Vagina (tissue), 2 donors: ENCODE results near the gene ADARB2. TPM values are rescaled to one million over a fixed set of nuclear protein-coding genes. Genes with fewer than 3 reads are reported as not detected.

Source experiments
- DNase-seq, 2 donors: peaks; one replicate each; pipeline ENCODE4 v3.0.0-alpha.2; 2017; ENCODE audit errors: extremely low spot score in 2 of 2
- H3K27ac ChIP-seq: fragments of 200-600 bp; sonication (generic); one replicate; pipeline ENCODE4 v1.5.1; 2019
- H3K27me3 ChIP-seq: fragments of 200-600 bp; sonication (generic); one replicate; pipeline ENCODE4 v1.5.1; 2019
- H3K36me3 ChIP-seq, 2 donors: fragments of 200-600 bp; sonication (generic); one replicate each; pipeline ENCODE4 v1.5.1; 2017 to 2019
- H3K4me1 ChIP-seq: fragments of 200-600 bp; sonication (generic); one replicate; pipeline ENCODE4 v1.5.1; 2019
- H3K4me3 ChIP-seq, 2 donors: fragments of 200-600 bp; sonication (generic); 1 replicate in 1 of 2; 2 replicates in 1 of 2; pipeline ENCODE4 v1.5.1; 2016 to 2019
- H3K9me3 ChIP-seq: fragments of 200-600 bp; sonication (generic); one replicate; pipeline ENCODE4 v1.5.1; 2019
- POLR2A ChIP-seq, 2 donors: fragments of 450-650 bp; IDR thresholded peaks; one replicate each; pipeline ENCODE4 v1.6.1; 2017; ENCODE audit warnings: antibody characterized with exemption in 2 of 2, mild to moderate bottlenecking in 2 of 2, moderate library complexity in 2 of 2
- POLR2AphosphoS5 ChIP-seq, 2 donors: sonication (generic); formaldehyde crosslinking; IDR thresholded peaks; one replicate each; pipeline ENCODE4 v1.9.0; 2017; ENCODE audit warnings: antibody characterized with exemption in 2 of 2, mild to moderate bottlenecking in 2 of 2, low read depth in 1 of 2; ENCODE audit not compliant: insufficient read depth in 1 of 2
- intact Hi-C: fragments of 100-400 bp; cut with DNase I; formaldehyde crosslinking; loops from one replicate; pipeline ENCODE4 v1.15.1; 2023
- total RNA-seq: library from RNA; depleted of rRNA; stranded (reverse); fragments of >200 nt; gene quantifications from one replicate; pipeline ENCODE4 v1.2.3, GENCODE V29; 2016
- TF ChIP-seq, protein P1 (sequence below), 3 experiments: fragments of 450-650 bp in 2 of 3; fragments of 200-600 bp in 1 of 3; sonication (generic) in 1 of 3; IDR thresholded peaks; one replicate each; pipeline ENCODE4 v1.5.1; 2017 to 2019; ENCODE audit warnings: antibody characterized with exemption in 3 of 3, mild to moderate bottlenecking in 2 of 3, moderate library complexity in 2 of 3

The ADARB2 gene
- total RNA-seq, 1 donor from 2014 or later, result 3.4 TPM

DNA sequence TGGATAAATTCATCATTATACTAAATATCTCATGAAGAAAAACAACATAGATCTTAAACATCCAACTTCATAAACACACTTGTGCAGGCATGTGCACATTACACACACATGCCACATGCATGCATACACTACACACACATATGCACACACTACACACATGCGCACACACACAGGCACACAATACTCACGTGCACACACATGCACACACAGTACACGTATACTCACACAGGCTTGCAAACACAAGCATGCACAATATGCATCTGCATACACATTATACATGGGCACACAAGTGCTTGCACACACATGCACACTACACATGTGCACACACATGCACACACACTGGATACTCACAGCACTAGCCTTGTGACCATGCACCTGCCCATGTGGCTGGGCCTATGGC lies 105.2 kb downstream of the ADARB2 start:
- Histone ChIP-seq H3K4me1 (no peaks in the 10 kb centered on the region), H3K4me3 (no peak overlapping the region), H3K27me3 (no peaks in the 10 kb centered on the region), H3K9me3 (no peaks in the 10 kb centered on the region), H3K27ac (no peak overlapping the region), H3K36me3 (no peaks in the 10 kb centered on the region)
- intact Hi-C loops, result no loop called here
- TF ChIP-seq POLR2A (IDR thresholded peaks at IDR 0.05) (no peak), POLR2AphosphoS5 (IDR thresholded peaks at IDR 0.05; ENCODE audit: insufficient read depth in 1 of 2, low read depth in 1 of 2) (no peak)
- TF ChIP-seq, protein P1, sequence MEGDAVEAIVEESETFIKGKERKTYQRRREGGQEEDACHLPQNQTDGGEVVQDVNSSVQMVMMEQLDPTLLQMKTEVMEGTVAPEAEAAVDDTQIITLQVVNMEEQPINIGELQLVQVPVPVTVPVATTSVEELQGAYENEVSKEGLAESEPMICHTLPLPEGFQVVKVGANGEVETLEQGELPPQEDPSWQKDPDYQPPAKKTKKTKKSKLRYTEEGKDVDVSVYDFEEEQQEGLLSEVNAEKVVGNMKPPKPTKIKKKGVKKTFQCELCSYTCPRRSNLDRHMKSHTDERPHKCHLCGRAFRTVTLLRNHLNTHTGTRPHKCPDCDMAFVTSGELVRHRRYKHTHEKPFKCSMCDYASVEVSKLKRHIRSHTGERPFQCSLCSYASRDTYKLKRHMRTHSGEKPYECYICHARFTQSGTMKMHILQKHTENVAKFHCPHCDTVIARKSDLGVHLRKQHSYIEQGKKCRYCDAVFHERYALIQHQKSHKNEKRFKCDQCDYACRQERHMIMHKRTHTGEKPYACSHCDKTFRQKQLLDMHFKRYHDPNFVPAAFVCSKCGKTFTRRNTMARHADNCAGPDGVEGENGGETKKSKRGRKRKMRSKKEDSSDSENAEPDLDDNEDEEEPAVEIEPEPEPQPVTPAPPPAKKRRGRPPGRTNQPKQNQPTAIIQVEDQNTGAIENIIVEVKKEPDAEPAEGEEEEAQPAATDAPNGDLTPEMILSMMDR (IDR thresholded peaks at IDR 0.05), result no peak
- no peak for DNase-seq

DNA sequence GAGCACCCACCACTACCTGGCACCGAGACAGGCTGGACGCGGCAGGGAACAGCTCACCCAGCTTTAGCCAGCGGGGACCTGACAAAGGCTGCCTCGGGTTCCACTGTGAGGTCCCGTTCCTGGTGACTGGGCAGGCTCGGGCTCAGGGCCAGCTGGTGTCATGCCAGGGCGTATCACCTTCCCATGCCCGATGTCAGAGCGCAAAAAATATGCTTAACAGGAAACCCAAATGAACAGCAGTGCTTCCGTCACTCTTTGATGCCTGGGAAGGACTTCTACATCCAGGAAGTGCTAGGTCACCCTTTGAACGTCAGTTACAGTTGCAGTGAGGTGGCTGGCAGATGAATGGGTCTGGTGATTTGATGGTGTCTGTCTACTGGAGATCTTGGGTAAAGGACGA lies 106.0 kb downstream of the ADARB2 start:
- intact Hi-C loops, result no loop called here
- Histone ChIP-seq H3K9me3 (no peaks in the 10 kb centered on the region), H3K36me3 (no peaks in the 10 kb centered on the region), H3K4me3 (no peak overlapping the region), H3K27me3 (no peaks in the 10 kb centered on the region), H3K27ac (no peak overlapping the region), H3K4me1 (no peaks in the 10 kb centered on the region)
- peak in 1 of 2 donors; percentile 34 for DNase-seq
- TF ChIP-seq POLR2AphosphoS5 (IDR thresholded peaks at IDR 0.05; ENCODE audit: insufficient read depth in 1 of 2, low read depth in 1 of 2) (no peak), POLR2A (IDR thresholded peaks at IDR 0.05) (no peak)
- TF ChIP-seq, protein P1 (IDR thresholded peaks at IDR 0.05), result no peak

DNA sequence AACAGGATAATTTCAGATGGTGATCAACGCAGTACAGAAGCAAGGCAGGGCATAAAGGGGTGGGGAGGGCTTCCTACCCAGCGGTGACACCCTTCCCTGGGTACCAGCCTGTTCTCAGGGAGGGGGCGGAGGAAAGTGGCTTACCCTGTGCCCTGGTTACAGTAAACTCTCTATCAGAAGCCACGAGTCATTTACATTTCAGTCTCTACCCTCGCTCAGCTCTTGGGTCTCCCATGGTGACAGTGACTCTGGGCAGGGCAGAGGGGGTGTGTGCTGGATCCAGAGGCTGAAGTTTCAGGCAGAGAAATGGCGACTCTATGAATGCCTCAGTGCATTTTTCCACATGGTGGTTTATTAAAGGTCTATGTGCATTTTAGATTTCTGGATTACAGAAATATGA lies 107.0 kb downstream of the ADARB2 start:
- no peak overlapping the region for H3K27ac ChIP-seq
- intact Hi-C loops, result no loop called here
- DNase-seq, result peak in 1 of 2 donors; percentile 52
- H3K36me3 ChIP-seq, result no peaks in the 10 kb centered on the region
- no peaks in the 10 kb centered on the region for H3K4me1 ChIP-seq
- H3K9me3 ChIP-seq, result no peaks in the 10 kb centered on the region
- H3K4me3 ChIP-seq, result no peak overlapping the region
- H3K27me3 ChIP-seq, result no peaks in the 10 kb centered on the region
- TF ChIP-seq POLR2A (IDR thresholded peaks at IDR 0.05), result no peak
- TF ChIP-seq POLR2AphosphoS5 (IDR thresholded peaks at IDR 0.05; ENCODE audit: insufficient read depth in 1 of 2, low read depth in 1 of 2), result no peak
- TF ChIP-seq, protein P1 (IDR thresholded peaks at IDR 0.05), result no peak

DNA sequence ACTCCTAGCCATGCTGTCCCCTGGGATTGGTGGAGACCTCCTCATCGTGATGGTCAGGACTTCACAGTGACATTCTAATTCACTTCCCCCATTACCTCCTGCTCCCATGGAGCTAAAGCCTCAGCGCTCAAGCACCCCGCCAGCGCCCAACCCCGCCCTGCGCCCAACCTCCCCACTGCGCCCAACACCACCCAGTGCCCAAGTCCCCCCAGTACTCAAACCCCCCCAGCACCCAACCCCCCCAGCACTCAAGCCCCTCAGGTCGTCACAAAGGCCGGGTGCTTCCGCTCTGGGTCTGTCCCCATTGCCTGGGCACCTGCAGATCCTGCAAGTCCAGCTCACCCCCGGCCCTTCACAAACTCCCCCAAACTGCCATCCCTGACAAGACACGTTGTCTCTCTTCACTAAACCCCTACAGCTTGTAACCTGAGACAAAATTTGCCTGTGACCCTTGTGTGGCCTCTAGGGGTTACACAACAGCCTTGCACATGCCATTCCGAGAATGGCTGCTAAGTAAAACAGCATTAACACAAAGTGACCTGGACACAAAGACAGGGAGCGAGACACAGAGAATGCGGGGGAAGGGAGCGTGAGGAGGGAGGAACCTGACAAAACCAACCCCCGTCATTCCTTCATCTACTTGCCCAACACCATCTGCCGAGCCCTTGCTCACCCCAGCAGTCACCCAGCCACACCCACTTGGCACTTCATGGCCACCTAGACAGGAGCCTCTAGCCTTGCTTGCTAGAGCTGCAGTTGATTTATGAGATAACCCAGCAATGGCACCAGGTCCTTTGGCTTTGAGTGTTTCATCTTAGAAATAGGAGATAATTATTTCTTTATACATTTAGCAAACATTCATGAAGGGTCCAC lies 107.8 kb downstream of the ADARB2 start:
- Histone ChIP-seq H3K9me3 (no peaks in the 10 kb centered on the region), H3K27ac (no peak overlapping the region), H3K36me3 (no peaks in the 10 kb centered on the region), H3K4me1 (no peaks in the 10 kb centered on the region), H3K27me3 (no peaks in the 10 kb centered on the region), H3K4me3 (no peak overlapping the region)
- TF ChIP-seq POLR2A (IDR thresholded peaks at IDR 0.05) (no peak), POLR2AphosphoS5 (IDR thresholded peaks at IDR 0.05; ENCODE audit: insufficient read depth in 1 of 2, low read depth in 1 of 2) (no peak)
- TF ChIP-seq, protein P1 (IDR thresholded peaks at IDR 0.05), result no peak
- intact Hi-C loops, result no loop called here
- peak in 1 of 2 donors; percentile 52 for DNase-seq

DNA sequence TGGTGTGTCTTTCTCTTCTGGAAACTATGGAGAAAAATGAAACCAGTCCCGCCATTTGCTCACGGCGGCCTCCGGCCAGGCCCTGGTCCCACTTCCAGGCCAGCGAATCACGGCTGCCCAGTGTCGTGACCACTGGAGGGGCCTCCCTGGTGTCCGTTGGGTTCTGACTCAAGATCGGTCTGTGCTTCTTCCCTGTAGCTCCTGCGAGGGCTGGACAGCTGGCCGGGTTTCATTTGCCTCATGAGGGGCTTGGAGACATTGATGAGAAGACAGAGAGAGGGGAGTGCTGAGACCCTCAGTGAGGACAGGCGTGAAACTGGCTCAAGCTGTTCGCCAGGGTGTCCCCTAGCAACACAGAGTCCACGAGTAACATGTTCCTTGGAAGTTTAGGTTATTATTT lies 108.6 kb downstream of the ADARB2 start:
- H3K9me3 ChIP-seq, result no peaks in the 10 kb centered on the region
- no peaks in the 10 kb centered on the region for H3K27me3 ChIP-seq
- no peaks in the 10 kb centered on the region for H3K36me3 ChIP-seq
- H3K27ac ChIP-seq, result no peak overlapping the region
- DNase-seq, result peak in 1 of 2 donors; percentile 70
- intact Hi-C loops, result no loop called here
- no peak overlapping the region for H3K4me3 ChIP-seq
- TF ChIP-seq POLR2A (IDR thresholded peaks at IDR 0.05) (no peak), POLR2AphosphoS5 (IDR thresholded peaks at IDR 0.05; ENCODE audit: insufficient read depth in 1 of 2, low read depth in 1 of 2) (no peak)
- TF ChIP-seq, protein P1 (IDR thresholded peaks at IDR 0.05), result no peak
- no peaks in the 10 kb centered on the region for H3K4me1 ChIP-seq
